ENCODE results near the gene DOCK2.

Gene DOCK2

GRCh38 chr5:170103447-170103846 lies 466.4 kb downstream of the DOCK2 start:
- DNase-seq (ENCODE audit: low read depth) = no peak
- H3K4me3 ChIP-seq (replicated peaks; ENCODE audit: low read depth, low read length) = no peak overlapping the region
- TF ChIP-seq CTCF (IDR thresholded peaks at IDR 0.05; ENCODE audit: low read length, missing control alignments) = no peak

- DNase-seq (ENCODE audit: low read depth) = no peak
- TF ChIP-seq CTCF (IDR thresholded peaks at IDR 0.05; ENCODE audit: low read length, missing control alignments) = no peak
- no peak overlapping the region for H3K4me3 ChIP-seq (replicated peaks; ENCODE audit: low read depth, low read length)
These were observed 467.2 kb downstream of the DOCK2 start for GRCh38 chr5:170104299-170104698.

GRCh38 chr5:170104710-170105109 lies 467.6 kb downstream of the DOCK2 start:
- TF ChIP-seq CTCF (IDR thresholded peaks at IDR 0.05; ENCODE audit: low read length, missing control alignments) = no peak
- H3K4me3 ChIP-seq (replicated peaks; ENCODE audit: low read depth, low read length) = no peak overlapping the region
- no peak for DNase-seq (ENCODE audit: low read depth)

- TF ChIP-seq CTCF (IDR thresholded peaks at IDR 0.05; ENCODE audit: low read length, missing control alignments) = no peak
These were observed 468.9 kb downstream of the DOCK2 start, which contains the start of gene FOXI1 for GRCh38 chr5:170105642-170106611. FOXI1 (plus strand) TSS chr5:170105897; CDS start chr5:170105958, 61 bp downstream.

GRCh38 chr5:170107674-170108073 lies 470.6 kb downstream of the DOCK2 start:
- TF ChIP-seq CTCF (IDR thresholded peaks at IDR 0.05; ENCODE audit: low read length, missing control alignments) = no peak
- no peak overlapping the region for H3K4me3 ChIP-seq (replicated peaks; ENCODE audit: low read depth, low read length)
- DNase-seq (ENCODE audit: low read depth) = no peak

More at GRCh38 chr5:170105642-170106611, 468.9 kb downstream of the DOCK2 start, which contains the start of gene FOXI1:
- DNase-seq (ENCODE audit: low read depth) = no peak
- H3K4me3 ChIP-seq (replicated peaks; ENCODE audit: low read depth, low read length) = no peak within 1 kb of the TSS

- no peak for TF ChIP-seq CTCF (IDR thresholded peaks at IDR 0.05; ENCODE audit: low read length, missing control alignments)
- no peak overlapping the region for H3K4me3 ChIP-seq (replicated peaks; ENCODE audit: low read depth, low read length)
- no peak for DNase-seq (ENCODE audit: low read depth)
These were observed 471.3 kb downstream of the DOCK2 start for GRCh38 chr5:170108266-170108785.
